ENCODE data around the gene SQSTM1.
"Not testable (repeated sequence)": the region's sequence is repeated elsewhere in the genome, so short reads cannot be mapped to it uniquely, and the experiment has no call there.

The SQSTM1 gene

DNA sequence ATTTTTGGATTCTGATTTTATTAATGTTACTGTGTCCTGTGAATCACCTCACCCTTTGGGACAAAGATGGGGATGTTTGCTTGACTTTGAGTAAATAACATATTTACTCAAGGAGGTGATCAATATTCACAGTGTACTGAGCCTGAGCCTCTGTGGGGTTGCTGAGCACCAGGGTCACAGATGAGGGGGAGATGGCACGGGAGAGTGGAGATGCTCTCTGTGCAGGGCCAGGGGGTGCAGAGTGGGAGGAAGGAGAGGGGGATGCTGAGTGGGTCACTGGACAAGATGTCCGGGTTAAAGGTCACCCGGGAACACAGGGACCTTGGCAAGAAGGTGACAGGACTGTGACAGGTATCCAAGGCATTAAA is 4.0 kb downstream of the SQSTM1 start:
- DNase-seq (ENCODE audit: low read depth in 2 of 2) = no peak

DNA sequence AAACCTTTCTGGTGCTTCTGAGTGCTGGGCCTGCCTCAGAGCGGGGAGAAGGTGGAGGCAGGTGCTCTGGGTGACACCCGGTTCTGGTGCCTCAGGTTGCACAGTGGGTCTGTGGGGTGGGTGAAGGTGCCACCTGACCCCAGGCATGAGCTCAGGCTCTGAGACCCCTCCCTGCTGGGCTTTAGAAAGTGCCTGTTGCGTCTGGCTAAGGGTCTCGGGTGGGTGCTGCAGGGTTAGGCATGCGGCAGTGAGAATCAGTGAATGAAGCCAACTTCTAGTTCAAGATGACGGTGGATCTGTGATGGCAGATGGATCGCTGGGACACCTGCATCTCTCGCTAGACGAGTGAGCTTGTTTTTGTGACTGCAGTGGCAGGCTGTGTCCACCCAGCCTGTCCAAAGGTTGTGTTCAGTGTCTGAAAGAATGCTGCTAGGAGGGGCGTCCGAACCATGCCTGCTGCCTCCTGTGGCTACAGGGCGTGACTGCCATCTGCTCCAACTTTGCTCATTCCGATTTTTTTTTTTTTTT is 5.0 kb downstream of the SQSTM1 start:
- no peak for DNase-seq (ENCODE audit: low read depth in 2 of 2)

DNA sequence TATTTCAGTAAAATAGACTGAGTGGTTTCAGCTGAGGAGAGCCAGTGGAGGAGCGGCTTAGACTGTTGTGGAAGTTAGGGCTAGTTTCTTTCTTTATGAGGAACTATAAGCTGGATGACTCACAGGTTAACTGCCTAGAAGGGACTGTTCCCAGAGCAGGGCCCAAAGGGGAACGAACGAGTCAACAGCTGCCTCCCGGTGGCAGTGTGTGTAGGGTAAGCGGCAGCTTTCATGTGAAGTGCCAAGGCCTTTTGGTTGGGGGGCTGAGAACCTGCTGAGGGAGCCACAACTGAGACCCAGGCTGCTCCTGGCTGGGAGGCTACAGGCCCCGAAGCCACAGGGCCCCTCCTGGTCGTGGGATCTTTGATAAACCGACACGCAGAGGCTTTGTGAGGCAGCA is 7.0 kb downstream of the SQSTM1 start:
- no peak for DNase-seq (ENCODE audit: low read depth in 2 of 2)

DNA sequence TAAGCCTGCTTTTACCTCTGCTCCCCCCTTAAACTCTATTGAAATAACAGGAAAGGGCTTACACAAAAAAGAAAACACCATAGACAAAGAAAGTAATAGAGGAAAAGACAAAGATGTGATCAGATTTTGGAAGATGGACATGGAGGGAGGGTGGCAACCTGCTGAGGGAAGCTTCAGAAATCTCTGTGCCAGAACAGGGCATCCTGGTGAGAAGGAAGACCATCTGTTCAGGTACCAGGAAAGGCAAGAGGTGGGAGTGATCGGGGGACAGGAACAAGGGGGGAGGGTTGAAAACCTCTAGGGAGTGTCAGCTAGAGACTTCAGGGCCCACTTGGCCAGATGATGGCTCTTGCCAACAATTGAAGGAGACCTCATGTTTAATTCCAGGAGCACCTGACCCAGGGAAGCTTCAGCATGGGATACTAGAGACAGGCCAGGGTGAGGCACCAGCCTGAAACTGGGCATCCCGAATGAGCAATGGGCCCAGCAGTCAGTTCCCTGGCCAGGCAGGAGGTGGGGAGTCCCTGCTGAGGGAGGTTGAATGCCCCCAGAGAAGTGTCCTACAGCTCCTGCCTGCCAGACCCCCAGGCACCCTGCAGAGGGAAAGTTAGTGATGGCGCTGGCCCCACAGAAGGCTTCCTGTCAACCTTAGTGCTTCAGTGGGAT is 8.2 kb downstream of the SQSTM1 start:
- DNase-seq (ENCODE audit: low read depth in 2 of 2) = no peak

DNA sequence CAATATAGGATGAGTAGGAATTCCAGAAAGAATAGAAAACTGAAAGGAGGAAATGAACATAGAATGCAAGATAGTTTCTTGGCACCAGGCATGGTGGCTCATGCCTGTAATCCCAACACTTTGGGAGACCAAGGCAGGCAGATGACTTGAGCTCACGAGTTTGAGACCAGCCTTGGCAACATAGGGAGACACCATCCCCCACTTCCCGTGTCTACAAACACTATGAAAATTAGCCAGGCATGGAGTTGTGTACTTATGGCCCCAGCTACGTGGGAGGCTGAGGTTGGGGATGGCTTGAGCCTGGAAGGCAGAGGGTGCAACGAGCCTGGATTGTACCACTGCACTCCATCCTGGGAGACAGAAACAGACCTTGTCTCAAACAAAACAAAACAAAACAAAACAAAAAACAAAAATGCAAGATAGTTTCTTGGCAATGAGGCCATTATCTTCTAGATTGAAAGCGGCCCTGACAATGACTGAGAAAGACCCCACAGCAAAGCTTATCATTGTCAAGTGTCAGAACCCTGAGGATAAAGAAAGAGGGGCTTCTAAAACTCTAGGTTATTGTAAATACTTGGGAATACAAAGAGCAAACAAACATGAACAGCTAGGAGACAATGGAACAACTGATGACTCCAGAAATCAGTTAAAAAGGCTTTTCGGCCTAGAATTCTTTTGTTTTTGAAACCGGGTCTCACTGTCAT is 9.2 kb downstream of the SQSTM1 start:
- no peak for DNase-seq (ENCODE audit: low read depth in 2 of 2)

DNA sequence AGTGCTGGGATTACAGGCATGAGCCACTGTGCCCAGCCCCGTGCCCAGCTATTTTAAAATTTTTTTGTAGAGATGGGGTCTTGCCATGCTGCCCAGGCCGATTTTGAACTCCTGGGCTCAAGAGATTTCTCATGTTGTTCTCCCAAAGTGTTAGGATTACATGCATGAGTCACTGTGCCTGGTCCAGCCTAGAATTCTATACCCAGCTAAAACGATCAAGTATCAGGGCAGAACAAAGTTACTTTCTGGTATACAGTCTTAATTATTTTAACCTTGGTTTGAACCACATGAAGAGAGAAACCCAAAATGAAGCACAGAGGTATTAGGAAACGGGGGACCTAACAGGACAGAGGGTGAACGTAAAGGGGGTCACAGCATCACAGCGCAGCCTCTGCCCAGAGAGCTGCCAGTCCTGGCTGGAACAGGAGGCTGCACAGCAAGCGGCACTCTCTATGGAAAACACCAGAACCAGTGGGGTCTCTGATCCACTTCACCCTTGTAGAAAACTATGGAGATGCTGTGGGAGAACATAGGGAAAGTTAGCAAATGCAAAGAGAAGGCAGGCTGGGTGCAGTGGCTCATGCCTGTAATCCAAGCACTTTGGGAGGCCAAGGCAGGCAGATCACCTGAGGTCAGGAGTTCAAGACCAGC is 10.2 kb downstream of the SQSTM1 start:
- DNase-seq (ENCODE audit: low read depth in 2 of 2) = no peak

DNA sequence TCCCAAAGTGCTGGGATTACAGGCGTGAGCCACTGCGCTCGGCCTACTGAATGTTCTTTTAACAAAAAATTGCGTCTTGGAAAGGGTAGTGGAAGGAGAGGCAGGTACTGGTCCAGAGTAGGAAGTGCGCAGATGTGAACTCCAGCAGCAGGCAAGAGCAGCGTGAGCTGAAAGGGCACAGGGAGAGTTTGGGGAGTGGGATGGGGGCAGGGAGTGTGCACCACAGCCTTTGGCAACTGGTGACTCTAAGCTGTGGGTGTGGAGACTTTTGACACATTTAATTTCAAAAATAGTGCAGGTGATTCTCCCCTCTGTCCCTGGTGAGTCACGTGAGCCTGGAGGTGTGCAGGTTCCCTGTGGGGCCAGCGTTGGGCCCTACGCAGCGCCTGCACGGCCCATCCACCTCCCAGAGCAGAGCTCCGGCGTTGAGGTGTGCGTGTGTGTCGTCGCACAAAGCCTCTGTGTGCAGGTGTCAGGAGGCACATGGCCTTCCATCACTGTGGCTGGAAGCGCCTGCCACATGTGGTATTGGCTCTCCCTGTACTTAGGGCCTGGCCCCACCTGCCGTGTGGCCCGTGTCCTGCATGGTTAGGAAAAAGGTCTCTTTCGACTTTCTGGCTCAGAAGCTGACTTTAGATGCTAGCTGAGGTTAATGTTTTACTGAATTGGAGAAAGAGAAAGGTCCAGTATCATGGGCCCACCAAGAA is 11.5 kb downstream of the SQSTM1 start:
- no peak for DNase-seq (ENCODE audit: low read depth in 2 of 2)

DNA sequence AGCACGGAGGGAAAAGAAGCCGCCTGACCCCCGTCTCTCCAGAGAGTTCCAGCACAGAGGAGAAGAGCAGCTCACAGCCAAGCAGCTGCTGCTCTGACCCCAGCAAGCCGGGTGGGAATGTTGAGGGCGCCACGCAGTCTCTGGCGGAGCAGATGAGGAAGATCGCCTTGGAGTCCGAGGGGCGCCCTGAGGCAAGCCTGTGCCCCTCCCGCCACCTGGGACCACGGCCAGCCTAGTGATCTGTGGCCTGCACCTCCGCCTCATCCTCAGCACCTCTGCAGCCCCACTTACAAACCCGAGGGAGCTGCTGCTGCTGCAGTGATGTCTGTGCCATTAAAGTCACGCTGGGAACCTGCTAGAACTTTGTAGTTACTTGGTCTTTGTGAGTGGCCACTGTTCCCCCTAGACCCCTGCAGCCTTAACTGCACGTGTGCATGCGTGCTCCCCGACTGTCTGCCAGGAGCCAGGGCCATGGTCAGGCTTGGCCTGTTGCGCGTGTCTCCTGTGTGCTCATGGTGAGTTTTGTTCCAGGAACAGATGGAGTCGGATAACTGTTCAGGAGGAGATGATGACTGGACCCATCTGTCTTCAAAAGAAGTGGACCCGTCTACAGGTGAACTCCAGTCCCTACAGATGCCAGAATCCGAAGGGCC is 12.5 kb downstream of the SQSTM1 start:
- DNase-seq (ENCODE audit: low read depth in 2 of 2) = no peak

DNA sequence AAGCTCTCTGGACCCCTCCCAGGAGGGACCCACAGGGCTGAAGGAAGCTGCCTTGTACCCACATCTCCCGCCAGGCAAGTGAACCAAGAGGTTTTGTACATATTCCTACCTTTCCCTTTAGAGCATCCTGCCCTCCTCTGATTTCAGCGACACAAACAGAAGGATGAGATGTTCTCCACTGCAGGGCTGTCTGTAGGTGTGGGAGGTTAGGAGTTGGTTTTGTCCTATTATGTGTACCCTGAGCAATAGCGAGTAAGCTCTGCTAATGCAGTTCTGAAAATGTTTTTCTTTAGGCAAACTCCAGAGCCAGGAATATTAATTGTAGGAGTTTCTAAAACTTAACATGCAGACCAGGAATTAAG is 13.0 kb downstream of the SQSTM1 start:
- no peak for DNase-seq (ENCODE audit: low read depth in 2 of 2)

DNA sequence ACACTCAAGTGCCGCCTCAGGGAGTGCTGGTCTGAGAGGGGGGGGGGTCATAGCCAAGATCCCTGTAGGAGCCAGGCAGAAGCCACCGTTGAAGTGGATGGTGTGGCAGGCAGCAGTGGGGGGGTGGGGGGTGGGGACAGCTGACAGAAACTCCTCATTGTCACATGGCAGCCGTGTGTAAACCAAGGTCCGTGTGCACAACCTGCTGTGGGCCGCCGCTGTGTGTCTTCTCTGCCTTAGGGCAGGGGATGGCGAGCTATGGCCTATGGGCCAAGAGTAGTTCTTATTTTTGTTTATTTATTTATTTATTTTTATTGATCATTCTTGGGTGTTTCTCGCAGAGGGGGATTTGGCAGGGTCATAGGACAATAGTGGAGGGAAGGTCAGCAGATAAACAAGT is 13.4 kb downstream of the SQSTM1 start:
- DNase-seq (ENCODE audit: low read depth in 2 of 2) = no peak

DNA sequence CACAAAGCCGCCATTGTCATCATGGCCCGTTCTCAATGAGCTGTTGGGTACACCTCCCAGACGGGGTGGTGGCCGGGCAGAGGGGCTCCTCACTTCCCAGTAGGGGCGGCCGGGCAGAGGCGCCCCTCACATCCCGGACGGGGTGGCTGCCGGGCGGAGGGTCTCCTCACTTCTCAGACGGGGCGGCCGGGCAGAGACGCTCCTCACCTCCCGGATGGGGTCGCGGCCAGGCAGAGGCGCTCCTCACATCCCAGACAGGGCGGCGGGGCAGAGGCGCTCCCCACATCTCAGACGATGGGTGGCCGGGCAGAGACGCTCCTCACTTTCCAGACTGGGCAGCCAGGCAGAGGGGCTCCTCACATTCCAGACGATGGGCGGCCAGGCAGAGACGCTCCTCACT is 14.2 kb downstream of the SQSTM1 start:
- not testable (repeated sequence) for DNase-seq (ENCODE audit: low read depth in 2 of 2)

DNA sequence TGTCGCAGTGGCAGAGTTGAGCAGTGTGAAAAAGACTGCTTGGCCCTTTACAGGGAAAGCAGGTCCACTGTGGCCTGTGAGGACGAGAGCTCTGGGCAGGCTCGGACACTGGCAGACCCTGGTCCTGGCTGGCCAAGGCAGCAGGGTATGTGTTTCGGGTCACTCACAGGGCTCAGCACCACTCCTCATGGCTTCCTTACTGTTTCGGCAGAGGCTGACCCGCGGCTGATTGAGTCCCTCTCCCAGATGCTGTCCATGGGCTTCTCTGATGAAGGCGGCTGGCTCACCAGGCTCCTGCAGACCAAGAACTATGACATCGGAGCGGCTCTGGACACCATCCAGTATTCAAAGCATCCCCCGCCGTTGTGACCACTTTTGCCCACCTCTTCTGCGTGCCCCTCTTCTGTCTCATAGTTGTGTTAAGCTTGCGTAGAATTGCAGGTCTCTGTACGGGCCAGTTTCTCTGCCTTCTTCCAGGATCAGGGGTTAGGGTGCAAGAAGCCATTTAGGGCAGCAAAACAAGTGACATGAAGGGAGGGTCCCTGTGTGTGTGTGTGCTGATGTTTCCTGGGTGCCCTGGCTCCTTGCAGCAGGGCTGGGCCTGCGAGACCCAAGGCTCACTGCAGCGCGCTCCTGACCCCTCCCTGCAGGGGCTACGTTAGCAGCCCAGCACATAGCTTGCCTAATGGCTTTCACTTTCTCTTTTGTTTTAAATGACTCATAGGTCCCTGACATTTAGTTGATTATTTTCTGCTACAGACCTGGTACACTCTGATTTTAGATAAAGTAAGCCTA is 15.7 kb downstream of the SQSTM1 start:
- no peak for DNase-seq (ENCODE audit: low read depth in 2 of 2)

DNA sequence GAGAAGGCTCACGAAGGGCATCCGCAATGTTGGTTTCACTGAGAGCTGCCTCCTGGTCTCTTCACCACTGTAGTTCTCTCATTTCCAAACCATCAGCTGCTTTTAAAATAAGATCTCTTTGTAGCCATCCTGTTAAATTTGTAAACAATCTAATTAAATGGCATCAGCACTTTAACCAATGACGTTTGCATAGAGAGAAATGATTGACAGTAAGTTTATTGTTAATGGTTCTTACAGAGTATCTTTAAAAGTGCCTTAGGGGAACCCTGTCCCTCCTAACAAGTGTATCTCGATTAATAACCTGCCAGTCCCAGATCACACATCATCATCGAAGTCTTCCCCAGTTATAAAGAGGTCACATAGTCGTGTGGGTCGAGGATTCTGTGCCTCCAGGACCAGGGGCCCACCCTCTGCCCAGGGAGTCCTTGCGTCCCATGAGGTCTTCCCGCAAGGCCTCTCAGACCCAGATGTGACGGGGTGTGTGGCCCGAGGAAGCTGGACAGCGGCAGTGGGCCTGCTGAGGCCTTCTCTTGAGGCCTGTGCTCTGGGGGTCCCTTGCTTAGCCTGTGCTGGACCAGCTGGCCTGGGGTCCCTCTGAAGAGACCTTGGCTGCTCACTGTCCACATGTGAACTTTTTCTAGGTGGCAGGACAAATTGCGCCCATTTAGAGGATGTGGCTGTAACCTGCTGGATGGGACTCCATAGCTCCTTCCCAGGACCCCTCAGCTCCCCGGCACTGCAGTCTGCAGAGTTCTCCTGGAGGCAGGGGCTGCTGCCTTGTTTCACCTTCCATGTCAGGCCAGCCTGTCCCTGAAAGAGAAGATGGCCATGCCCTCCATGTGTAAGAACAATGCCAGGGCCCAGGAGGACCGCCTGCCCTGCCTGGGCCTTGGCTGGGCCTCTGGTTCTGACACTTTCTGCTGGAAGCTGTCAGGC is 16.6 kb downstream of the SQSTM1 start:
- DNase-seq (ENCODE audit: low read depth in 2 of 2) = no peak

DNA sequence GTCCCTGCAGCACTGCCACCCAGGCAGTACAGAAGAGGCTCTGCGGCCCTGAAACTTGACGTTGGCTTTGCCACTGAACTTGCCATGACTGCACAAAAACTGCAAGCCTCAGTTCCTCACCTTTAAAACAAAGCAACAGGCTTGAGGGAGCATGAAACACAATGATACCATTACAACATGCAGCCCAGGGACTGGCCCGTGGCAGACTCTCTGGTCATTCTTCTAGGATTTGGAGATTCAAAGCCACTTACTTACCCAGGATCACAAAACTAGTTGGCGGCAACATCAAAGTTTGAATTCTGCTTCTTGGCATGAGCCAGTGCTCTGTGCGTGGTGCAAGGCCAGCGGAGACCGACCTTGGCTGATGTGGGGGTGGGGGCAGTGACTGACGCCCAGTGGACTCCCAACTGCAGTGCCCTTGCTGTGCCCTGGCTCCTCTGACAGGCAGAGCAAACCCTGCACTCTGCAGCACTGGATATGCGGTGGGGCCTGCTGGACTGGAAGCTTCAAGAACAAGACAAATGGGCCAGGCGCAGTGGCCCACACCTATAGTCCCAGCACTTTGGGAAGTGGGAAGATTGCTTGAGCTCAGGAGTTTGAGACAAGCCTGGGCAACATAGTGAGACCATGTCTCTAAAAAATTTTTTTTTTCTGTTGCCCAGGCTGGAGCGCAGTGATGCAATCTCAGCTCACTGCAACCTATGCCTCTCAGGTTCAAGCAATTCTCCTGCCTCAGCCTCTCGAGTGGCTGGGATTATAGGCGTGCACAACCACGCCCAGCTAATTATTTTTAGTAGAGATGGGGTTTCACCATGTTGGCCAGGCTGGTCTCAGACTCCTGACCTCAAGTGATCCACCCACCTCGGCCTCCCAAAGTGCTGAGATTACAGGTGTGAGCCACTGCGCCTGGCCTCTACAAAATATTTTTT is 18.9 kb downstream of the SQSTM1 start:
- no peak for DNase-seq (ENCODE audit: low read depth in 2 of 2)

DNA sequence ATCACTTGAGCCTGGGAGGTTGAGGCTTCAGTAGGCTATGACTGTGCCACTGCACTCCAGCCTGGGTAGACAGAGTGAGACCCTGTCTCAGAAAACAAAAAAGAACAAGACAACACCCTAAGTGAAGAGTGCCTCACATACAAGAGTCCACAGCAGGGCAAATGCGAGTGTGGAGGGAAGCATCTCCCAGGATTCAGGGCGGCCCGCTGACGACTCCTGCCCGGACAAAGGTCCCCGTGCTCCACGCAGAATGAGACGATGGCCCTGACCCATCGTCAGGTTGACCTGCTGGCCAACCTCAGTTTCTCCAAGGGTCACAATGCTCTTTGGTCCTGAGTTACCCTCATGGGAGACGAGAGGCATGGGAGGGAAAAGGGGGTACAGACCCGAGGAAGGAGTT is 19.6 kb downstream of the SQSTM1 start:
- no peak for DNase-seq (ENCODE audit: low read depth in 2 of 2)

DNA sequence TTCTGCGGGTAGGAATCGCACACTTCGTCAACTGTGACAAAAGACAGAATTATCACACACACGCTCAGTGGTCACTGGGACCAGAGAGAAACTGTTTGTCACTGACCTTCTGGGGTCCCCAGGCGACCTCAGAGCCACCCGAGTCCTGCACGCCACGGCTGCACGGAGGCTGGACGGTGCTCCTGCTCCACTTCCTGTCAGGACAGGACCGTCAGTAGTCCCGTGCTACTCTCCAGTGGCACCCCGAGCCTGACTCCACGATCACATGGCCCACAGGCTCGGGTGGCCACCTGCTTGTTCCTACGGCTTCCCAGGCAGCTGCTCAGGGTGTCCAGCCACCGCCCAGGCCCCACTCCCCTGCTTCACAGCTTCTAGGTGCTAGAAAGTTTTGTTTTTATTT is 20.1 kb downstream of the SQSTM1 start:
- no peak for DNase-seq (ENCODE audit: low read depth in 2 of 2)

DNA sequence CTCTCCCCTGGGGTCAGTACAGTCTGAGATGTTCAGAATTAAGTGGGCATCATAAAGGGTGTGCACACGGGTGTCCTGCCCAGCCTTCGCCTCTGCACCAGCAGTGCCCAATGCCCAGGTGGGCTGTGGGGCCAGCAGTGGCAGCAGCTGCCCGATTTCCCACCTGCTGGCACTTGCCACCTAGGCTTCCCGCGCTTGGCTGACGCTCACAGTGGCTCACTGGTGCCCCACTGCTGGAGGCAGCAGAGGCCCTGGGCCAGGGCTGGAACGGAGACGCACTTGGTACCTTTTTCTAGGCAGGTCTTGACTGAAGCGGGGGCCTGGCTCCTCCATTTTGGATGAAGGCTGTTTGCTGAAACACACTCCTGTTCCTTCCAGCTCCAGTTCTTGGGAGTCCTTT is 20.9 kb downstream of the SQSTM1 start:
- no peak for DNase-seq (ENCODE audit: low read depth in 2 of 2)

DNA sequence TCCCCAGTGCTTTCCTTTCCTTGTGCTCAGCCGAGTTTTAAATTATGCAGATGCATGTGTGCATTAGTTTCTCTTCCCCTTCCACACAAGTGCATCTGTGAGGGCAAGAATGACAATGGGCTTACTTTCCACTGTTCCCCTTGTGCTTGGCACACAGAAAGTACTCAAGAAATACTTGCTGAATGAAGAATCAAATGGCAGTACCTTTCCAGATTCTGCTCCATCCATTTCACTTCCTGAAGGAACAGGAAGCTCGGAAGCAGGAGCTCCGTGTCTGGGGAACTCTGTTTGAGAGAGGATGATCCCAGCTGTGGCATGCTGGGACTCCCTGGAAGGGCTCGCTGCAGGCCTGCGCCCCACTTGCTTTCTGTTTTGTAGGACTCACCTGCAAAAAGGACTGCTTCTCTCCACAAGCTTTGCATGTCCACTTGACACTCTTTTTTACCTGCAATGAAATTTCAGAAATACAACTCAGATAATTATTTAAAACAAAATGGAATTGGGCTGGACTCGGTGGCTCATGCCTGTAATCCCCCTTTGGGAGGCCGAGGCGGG is 32.4 kb downstream of the SQSTM1 start:
- DNase-seq (ENCODE audit: low read depth in 2 of 2) = no peak

DNA sequence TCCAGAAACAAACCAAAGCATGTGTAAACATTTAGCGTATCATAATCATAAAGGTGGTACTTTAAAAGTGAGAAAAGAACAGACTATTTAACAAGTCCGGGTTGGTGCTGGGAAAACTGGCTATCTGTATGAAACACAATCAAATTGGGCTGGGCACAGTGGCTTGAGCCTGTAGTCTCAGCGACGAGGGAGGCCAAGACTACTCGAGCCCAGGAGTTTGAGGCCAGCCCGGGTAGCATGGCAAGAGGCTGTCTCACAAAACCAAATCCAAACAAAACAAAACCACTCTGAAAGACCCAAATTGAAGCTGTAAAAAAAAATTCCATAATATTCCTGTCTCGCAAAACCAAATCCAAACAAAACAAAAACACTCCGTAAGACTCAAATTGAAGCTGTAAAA is 33.7 kb downstream of the SQSTM1 start:
- DNase-seq (ENCODE audit: low read depth in 2 of 2) = no peak
